HepG2 (cell line): ENCODE results near the gene TOP2B. TPM values are rescaled to one million over a fixed set of nuclear protein-coding genes. Genes with fewer than 3 reads are reported as not detected.

Source experiments
- ARID2 ChIP-seq: sonication (generic); formaldehyde crosslinking; IDR thresholded peaks from 2 replicates; pipeline ENCODE4 v1.8.1; 2022; ENCODE audit warnings: mild to moderate bottlenecking, missing genetic modification reagents, borderline replicate concordance
- MEIS1 ChIP-seq: sonication (generic); formaldehyde crosslinking; IDR thresholded peaks from 2 replicates; pipeline ENCODE4 v1.9.0; 2021; ENCODE audit warnings: mild to moderate bottlenecking, missing genetic modification reagents, moderate library complexity, borderline replicate concordance
- MXD4 ChIP-seq: IDR thresholded peaks from 2 replicates; pipeline ENCODE4 v1.6.1; 2016; ENCODE audit warnings: mild to moderate bottlenecking, missing biosample characterization, missing genetic modification reagents
- NCOA2 ChIP-seq: sonication (generic); formaldehyde crosslinking; IDR thresholded peaks from 2 replicates; pipeline ENCODE4 v1.8.0; 2022; ENCODE audit warnings: inconsistent platforms
- POLR2G ChIP-seq: fragments of 200-400 bp; formaldehyde crosslinking; IDR thresholded peaks from 2 replicates; pipeline ENCODE4 v1.6.1; 2018; ENCODE audit warnings: mild to moderate bottlenecking, low read depth, low read length, moderate library complexity
- SMAD9 ChIP-seq: sonication (generic); formaldehyde crosslinking; IDR thresholded peaks from 2 replicates; pipeline ENCODE4 v1.5.1; 2020; ENCODE audit warnings: mild to moderate bottlenecking, missing genetic modification reagents
- SMARCC2 ChIP-seq: fragments of 450-650 bp; IDR thresholded peaks from 2 replicates; pipeline ENCODE4 v1.6.1; 2017; ENCODE audit warnings: antibody characterized with exemption, mild to moderate bottlenecking
- ZBTB7B ChIP-seq: sonication (generic); formaldehyde crosslinking; IDR thresholded peaks from 2 replicates; pipeline ENCODE4 v1.4.0; 2020; ENCODE audit warnings: missing genetic modification reagents
- ZFP36L1 ChIP-seq: sonication (generic); formaldehyde crosslinking; IDR thresholded peaks from 2 replicates; pipeline ENCODE4 v1.8.0; 2022; ENCODE audit warnings: mild to moderate bottlenecking, missing genetic modification reagents, moderate library complexity
- ZFP62 ChIP-seq: sonication (generic); formaldehyde crosslinking; IDR thresholded peaks from 2 replicates; pipeline ENCODE4 v1.4.0; 2020; ENCODE audit warnings: missing genetic modification reagents
- ZNF333 ChIP-seq: sonication (generic); formaldehyde crosslinking; IDR thresholded peaks from 2 replicates; pipeline ENCODE4 v1.4.0; 2020; ENCODE audit warnings: mild to moderate bottlenecking, missing genetic modification reagents, borderline replicate concordance
- ZNF496 ChIP-seq: sonication (generic); formaldehyde crosslinking; IDR thresholded peaks from 2 replicates; pipeline ENCODE4 v1.8.1; 2023; ENCODE audit warnings: mild to moderate bottlenecking, moderate library complexity, missing genetic modification reagents; ENCODE audit not compliant: insufficient replicate concordance
- ZNF777 ChIP-seq: sonication (generic); formaldehyde crosslinking; IDR thresholded peaks from 2 replicates; pipeline ENCODE4 v1.4.0; 2020; ENCODE audit warnings: missing genetic modification reagents
- polyA plus RNA-seq, 8 experiments: library from polyadenylated mRNA; depleted of rRNA in 3 of 8; stranded (reverse) in 7 of 8; unstranded in 1 of 8; fragments of >200 nt; fragmentation: Illumina TruSeq in 4 of 8; extraction: Trizol in 4 of 8; gene quantifications; 2 replicates each; pipeline versions ENCODE4 v1.2.1 to v1.2.3, GENCODE V29; 2011 to 2016; ENCODE audit warnings: low read depth in 4 of 8, missing spikeins in 1 of 8, mixed read lengths in 1 of 8; ENCODE audit not compliant: insufficient read depth in 1 of 8
- total RNA-seq, 5 experiments: library from RNA; depleted of rRNA; stranded (reverse); fragments of >200 nt; fragmentation: Illumina TruSeq; extraction: Trizol; gene quantifications; 2 replicates each; pipeline ENCODE4 v1.2.3, GENCODE V29; 2016; ENCODE audit warnings: low read depth in 1 of 5
- TF ChIP-seq, protein P1 (sequence below): sonication (generic); formaldehyde crosslinking; IDR thresholded peaks from 2 replicates; pipeline ENCODE4 v1.4.0; 2020; ENCODE audit warnings: mild to moderate bottlenecking, missing genetic modification reagents
- TF ChIP-seq, protein P2 (sequence below): sonication (generic); formaldehyde crosslinking; IDR thresholded peaks from 2 replicates; pipeline ENCODE4 v1.4.0; 2020; ENCODE audit warnings: missing genetic modification reagents
- TF ChIP-seq, protein P3 (sequence below): sonication (generic); formaldehyde crosslinking; conservative IDR thresholded peaks from 2 replicates; pipeline ENCODE4 v1.8.0; 2022; ENCODE audit warnings: mild to moderate bottlenecking, moderate library complexity, missing genetic modification reagents
- TF ChIP-seq, protein P4 (sequence below): sonication (generic); formaldehyde crosslinking; IDR thresholded peaks from 2 replicates; pipeline ENCODE4 v1.9.0; 2021; ENCODE audit warnings: missing genetic modification reagents, borderline replicate concordance

The TOP2B gene
- total and polyA plus RNA-seq, 2 of the 13 experiments (the other 11 are each of a cell fraction or from before 2014, with no cell fraction given): 27.6 to 88.1 TPM

DNA sequence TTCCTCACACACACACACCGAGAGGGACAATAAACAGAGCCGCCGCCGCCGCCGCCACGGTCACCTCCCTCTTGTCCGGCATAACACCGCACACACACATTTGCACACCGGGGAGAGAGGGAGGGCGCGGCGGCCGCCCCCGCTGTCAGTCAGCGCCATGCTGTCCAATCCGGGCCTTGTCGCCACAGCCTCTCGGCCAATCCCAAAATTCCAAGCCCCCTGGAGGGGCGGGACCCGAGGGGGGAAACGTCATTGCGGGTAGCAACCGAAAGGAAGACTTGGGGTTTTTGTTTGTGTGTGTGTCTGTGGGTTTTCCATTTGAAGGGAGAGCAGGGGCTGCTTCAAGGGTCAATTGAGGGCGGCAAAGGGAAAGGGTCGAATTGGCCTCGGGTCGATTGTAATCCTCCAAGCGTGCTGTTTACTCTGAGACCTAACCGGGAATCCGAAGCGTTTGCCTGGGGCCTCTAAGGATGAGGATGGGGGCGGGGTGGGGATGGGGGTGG, at the start of gene TOP2B (continued):
- TF ChIP-seq, protein P1, sequence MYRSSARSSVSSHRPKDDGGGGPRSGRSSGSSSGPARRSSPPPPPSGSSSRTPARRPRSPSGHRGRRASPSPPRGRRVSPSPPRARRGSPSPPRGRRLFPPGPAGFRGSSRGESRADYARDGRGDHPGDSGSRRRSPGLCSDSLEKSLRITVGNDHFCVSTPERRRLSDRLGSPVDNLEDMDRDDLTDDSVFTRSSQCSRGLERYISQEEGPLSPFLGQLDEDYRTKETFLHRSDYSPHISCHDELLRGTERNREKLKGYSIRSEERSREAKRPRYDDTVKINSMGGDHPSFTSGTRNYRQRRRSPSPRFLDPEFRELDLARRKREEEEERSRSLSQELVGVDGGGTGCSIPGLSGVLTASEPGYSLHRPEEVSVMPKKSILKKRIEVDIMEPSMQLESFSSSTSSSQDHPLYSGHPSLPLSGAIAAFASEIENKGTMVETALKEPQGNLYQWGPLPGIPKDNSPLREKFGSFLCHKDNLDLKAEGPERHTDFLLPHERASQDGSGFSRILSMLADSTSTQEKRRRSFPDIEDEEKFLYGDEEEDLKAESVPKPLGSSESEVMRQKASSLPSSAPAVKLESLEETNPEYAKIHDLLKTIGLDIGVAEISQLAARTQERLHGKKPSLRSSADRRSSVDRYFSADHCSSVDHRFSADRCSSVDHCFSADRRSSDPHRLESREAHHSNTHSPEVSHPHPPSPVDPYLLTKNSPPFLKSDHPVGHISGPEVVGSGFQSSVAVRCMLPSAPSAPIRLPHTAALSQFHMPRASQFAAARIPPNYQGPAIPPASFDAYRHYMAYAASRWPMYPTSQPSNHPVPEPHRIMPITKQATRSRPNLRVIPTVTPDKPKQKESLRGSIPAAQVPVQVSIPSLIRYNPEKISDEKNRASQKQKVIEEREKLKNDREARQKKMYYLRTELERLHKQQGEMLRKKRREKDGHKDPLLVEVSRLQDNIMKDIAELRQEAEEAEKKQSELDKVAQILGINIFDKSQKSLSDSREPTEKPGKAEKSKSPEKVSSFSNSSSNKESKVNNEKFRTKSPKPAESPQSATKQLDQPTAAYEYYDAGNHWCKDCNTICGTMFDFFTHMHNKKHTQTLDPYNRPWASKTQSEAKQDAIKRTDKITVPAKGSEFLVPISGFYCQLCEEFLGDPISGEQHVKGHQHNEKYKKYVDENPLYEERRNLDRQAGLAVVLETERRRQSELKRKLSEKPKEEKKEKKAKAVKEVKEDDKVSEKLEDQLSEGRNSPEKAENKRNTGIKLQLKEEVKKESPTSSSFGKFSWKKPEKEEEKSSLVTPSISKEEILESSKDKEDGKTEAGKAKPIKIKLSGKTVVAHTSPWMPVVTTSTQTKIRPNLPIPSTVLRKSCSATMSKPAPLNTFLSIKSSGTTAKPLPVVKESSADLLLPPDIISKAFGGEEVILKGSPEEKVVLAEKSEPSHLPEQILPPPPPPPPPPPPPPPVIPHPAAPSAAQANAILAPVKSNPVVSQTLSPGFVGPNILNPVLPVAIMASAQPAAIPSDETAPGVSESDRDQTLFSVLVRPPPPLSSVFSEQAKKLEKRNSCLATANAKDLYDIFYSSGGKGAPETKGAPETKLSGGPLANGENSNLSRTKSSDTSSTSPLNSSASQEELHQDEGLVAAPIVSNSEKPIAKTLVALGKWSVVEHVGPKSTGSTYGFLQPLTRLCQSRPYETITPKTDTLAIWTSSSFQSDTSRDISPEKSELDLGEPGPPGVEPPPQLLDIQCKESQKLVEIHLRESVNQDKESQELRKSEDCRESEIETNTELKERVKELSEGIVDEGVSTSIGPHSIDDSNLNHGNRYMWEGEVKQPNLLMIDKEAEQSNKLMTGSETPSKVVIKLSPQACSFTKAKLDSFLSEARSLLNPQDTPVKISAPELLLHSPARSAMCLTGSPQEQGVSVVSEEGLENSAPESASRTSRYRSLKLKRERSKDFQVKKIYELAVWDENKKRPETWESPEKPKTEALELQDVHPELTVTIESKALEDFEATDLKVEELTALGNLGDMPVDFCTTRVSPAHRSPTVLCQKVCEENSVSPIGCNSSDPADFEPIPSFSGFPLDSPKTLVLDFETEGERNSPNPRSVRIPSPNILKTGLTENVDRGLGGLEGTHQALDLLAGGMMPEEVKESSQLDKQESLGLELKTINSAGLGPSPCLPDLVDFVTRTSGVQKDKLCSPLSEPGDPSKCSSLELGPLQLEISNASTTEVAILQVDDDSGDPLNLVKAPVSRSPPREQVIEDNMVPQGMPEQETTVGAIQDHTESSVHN: no peak
- TF ChIP-seq ZNF333 (CRISPR knock-in tag) (no peak), NCOA2 (CRISPR knock-in tag) (no peak), ZBTB7B (CRISPR knock-in tag) (0 out of 2 replicates have a peak, but pooled peaks have one; percentile 30), SMARCC2 (no peak), ZFP62 (CRISPR knock-in tag) (no peak), ZNF496 (CRISPR knock-in tag) (no peak), ZNF777 (CRISPR knock-in tag) (no peak), SMAD9 (CRISPR knock-in tag) (no peak), ZFP36L1 (CRISPR knock-in tag) (peak; percentile 39; the same call in 1 of the 2 replicates), MEIS1 (CRISPR knock-in tag) (0 out of 2 replicates have a peak, but pooled peaks have one; percentile 26), ARID2 (no peak), POLR2G (peak; percentile 86), MXD4 (CRISPR knock-in tag) (no peak)
- TF ChIP-seq, protein P2, sequence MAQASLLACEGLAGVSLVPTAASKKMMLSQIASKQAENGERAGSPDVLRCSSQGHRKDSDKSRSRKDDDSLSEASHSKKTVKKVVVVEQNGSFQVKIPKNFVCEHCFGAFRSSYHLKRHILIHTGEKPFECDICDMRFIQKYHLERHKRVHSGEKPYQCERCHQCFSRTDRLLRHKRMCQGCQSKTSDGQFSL (CRISPR knock-in tag): no peak; the same call in 1 of the 2 replicates
- TF ChIP-seq, protein P3, sequence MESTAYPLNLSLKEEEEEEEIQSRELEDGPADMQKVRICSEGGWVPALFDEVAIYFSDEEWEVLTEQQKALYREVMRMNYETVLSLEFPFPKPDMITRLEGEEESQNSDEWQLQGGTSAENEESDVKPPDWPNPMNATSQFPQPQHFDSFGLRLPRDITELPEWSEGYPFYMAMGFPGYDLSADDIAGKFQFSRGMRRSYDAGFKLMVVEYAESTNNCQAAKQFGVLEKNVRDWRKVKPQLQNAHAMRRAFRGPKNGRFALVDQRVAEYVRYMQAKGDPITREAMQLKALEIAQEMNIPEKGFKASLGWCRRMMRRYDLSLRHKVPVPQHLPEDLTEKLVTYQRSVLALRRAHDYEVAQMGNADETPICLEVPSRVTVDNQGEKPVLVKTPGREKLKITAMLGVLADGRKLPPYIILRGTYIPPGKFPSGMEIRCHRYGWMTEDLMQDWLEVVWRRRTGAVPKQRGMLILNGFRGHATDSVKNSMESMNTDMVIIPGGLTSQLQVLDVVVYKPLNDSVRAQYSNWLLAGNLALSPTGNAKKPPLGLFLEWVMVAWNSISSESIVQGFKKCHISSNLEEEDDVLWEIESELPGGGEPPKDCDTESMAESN (CRISPR knock-in tag): 0 out of 2 replicates have a peak, but pooled peaks have one; percentile 14
- TF ChIP-seq, protein P4, sequence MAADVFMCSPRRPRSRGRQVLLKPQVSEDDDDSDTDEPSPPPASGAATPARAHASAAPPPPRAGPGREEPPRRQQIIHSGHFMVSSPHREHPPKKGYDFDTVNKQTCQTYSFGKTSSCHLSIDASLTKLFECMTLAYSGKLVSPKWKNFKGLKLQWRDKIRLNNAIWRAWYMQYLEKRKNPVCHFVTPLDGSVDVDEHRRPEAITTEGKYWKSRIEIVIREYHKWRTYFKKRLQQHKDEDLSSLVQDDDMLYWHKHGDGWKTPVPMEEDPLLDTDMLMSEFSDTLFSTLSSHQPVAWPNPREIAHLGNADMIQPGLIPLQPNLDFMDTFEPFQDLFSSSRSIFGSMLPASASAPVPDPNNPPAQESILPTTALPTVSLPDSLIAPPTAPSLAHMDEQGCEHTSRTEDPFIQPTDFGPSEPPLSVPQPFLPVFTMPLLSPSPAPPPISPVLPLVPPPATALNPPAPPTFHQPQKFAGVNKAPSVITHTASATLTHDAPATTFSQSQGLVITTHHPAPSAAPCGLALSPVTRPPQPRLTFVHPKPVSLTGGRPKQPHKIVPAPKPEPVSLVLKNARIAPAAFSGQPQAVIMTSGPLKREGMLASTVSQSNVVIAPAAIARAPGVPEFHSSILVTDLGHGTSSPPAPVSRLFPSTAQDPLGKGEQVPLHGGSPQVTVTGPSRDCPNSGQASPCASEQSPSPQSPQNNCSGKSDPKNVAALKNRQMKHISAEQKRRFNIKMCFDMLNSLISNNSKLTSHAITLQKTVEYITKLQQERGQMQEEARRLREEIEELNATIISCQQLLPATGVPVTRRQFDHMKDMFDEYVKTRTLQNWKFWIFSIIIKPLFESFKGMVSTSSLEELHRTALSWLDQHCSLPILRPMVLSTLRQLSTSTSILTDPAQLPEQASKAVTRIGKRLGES: no peak
